ENCODE results near the gene NR6A1. TPM values are rescaled to one million over a fixed set of nuclear protein-coding genes. Genes with fewer than 3 reads are reported as not detected.

Gene NR6A1
- not detected in 2 replicates for total RNA-seq (2014; rRNA removed; shearing (Covaris generic))
- polyA plus RNA-seq (2016; fragmentation: Nextera tagmentation; extraction: Ambion mirVana) = 0.06 and 0.16 TPM in 2 replicates

DNA sequence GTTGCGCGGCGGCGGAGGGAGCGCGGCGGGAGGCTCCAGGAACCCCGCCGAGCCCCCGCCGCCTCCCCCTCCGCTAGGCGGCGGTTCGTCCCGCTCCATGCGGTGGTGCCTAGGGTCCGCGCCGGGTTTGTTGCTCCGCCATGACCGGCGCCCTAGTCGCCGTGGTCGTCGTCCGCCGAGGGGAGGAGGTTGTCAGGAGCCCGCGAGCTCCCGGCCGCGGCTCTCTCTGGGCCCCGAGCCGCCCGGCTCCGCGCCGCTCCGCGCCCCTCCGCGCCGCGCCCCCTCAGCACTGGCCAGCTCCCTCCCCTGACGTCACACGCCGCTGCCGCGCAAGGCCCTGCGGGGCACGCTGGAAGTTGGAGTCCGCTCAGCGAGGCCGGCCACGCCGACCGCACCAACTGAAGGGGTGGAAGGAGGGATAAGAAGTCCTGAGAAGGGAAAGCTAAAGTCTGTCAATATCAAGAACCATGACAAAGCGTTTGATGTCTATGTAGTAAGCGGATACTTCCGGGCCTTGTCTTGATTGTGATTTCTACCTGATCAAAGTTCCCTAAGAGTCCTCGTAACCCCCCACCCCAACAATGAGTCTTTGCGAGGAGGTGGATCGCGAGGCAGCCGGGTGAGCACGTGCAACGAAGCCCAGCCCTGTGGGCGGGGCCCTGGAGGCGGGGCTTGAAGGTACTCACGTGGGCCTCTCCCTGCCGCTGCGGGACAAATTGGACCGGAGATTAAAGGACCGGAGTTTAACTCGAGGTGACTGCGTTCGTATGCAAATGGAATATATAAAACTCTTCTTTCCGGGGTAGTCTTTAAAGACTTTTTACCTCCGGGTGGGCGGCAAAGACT, at the start of gene NR6A1:
Gene NR6A1, minus strand, starts transcription at position 291 of the 846 bp plus-strand sequence.
- no peaks in the 10 kb centered on the region for H3K9me2 ChIP-seq (ENCODE audit: insufficient read depth)
- no peaks in the 10 kb centered on the region for H3K9me3 ChIP-seq (ENCODE audit: low read depth)
- peak within 1 kb of the TSS; percentile 89 for H3K4me2 ChIP-seq (ENCODE audit: unreplicated experiment)
- DNase-seq = peak; percentile 98
- peak within 1 kb of the TSS; percentile 43 for H3K27ac ChIP-seq
- H4K20me1 ChIP-seq (ENCODE audit: insufficient read depth) = no peaks in the 10 kb centered on the region
- WGBS, 2 experiments (ENCODE audit: low coverage in 1 of 2, low lambda C conversion rate in 2 of 2, missing lambda C conversion rate in 2 of 2) = 1 to 2% methylated on average over 51 to 71 of the region's 82 CpGs
- H3K4me1 ChIP-seq (ENCODE audit: insufficient read depth) = no peaks in the 10 kb centered on the region
- H3K4me3 ChIP-seq = peak within 1 kb of the TSS; percentile 79
- no peaks in the 10 kb centered on the region for H3K36me3 ChIP-seq (ENCODE audit: low read depth)
- H3K79me2 ChIP-seq (ENCODE audit: insufficient read depth) = no peaks in the 10 kb centered on the region
- in situ Hi-C loops (cut with MboI) = loop anchor here (5.0 kb wide), 1 partner anchor 81 kb away; the partner anchor contains the start of gene WDR38
- TF ChIP-seq EZH2 (IDR thresholded peaks at IDR 0.05; ENCODE audit: insufficient read depth, poor library complexity, severe bottlenecking) (no peak), EZH2phosphoT487 (IDR thresholded peaks at IDR 0.05; ENCODE audit: insufficient read depth, low read depth) (no peak)
- peaks cover 42% of the 10 kb centered on the region for H3K27me3 ChIP-seq (replicated peaks; ENCODE audit: insufficient read depth)
- H3K9ac ChIP-seq = peak within 1 kb of the TSS; percentile 74
- H2AFZ ChIP-seq = peak within 1 kb of the TSS; percentile 90
- no peaks in the 10 kb centered on the region; the same call in 1 of the 2 replicates for H3F3A ChIP-seq (ENCODE audit: insufficient read depth)

DNA sequence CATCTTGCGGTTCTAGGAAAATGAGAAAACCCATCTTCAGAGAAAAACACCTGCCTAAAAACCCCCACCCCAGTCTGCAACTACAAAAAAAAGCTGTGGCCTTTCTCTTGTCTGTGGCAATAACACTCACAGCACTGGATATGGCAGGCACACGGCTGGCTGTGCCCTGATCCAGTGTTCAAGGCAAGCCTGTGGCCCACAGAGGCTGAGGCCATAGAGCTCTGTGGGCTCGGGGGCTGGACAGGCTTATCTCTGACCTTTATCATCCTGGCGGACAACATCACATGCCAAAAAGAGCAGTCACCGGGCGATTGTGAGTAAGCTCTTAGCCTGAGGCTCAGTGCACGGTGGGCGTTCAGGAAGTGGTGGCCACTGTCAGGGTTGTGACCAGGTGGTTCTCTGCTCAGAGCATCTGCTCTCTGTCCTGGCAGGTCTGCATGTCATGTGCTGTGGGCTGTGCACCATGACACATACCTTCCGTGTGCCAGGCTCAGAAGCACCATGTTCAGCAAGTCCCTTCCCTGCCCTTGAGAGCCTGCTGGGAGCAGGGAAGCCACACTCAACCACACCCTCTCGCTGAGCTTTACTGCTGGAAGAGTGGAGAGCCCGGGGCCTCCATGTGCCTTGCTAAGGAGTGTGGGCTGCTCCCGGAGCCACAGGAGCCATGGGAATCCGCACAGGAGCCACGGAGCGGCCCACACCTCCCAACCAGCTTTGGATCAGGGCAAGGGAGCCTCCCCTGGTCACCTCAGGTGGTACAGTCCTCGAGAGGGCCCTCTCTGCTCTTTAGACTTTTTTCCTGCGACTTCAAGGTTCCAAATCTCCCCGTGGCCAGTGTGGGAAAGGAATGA, 47.5 kb upstream of the NR6A1 start:
- Histone ChIP-seq H3K4me2 (ENCODE audit: unreplicated experiment) (no peak overlapping the region), H2AFZ (no peak overlapping the region), H3K79me2 (ENCODE audit: insufficient read depth) (no peaks in the 10 kb centered on the region), H3K4me1 (ENCODE audit: insufficient read depth) (peaks cover 3% of the 10 kb centered on the region; the same call in 1 of the 2 replicates), H3K27ac (no peak overlapping the region), H3K9me2 (ENCODE audit: insufficient read depth) (no peaks in the 10 kb centered on the region), H3K36me3 (ENCODE audit: low read depth) (no peaks in the 10 kb centered on the region), H3F3A (ENCODE audit: insufficient read depth) (peaks cover 4% of the 10 kb centered on the region), H3K27me3 (replicated peaks; ENCODE audit: insufficient read depth) (no peaks in the 10 kb centered on the region), H3K9me3 (ENCODE audit: low read depth) (no peaks in the 10 kb centered on the region), H4K20me1 (ENCODE audit: insufficient read depth) (no peaks in the 10 kb centered on the region), H3K4me3 (no peak overlapping the region), H3K9ac (no peak overlapping the region)
- DNase-seq = peak; percentile 69
- in situ Hi-C loops (cut with MboI) = no loop called here
- TF ChIP-seq EZH2 (IDR thresholded peaks at IDR 0.05; ENCODE audit: insufficient read depth, poor library complexity, severe bottlenecking) (no peak), EZH2phosphoT487 (IDR thresholded peaks at IDR 0.05; ENCODE audit: insufficient read depth, low read depth) (no peak)
- WGBS, 2 experiments (ENCODE audit: low coverage in 1 of 2, low lambda C conversion rate in 2 of 2, missing lambda C conversion rate in 2 of 2) = 39 to 41% methylated on average over 18 of the region's 18 CpGs

DNA sequence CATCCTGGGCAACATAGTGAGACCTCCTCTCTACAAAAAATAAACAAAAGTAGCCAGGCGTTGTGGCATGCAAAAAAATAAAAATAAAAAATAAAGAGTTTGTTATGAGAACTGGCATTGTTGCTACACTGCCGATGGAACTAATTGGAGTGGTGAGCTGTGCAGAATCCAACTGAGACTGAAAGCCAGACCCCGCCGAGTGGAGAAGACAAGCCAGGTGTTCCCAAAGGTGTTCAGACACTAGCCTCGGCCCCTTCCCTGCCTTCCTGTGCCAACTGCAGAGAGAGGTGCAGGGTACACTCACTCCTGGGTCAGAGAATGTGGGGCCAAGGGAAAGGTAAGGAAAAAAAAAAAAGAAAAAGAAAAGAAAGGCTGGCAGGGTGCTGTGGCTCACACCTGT, 44.5 kb upstream of the NR6A1 start:
- 84 to 93% methylated on average over 5 of the region's 5 CpGs for WGBS, 2 experiments (ENCODE audit: low coverage in 1 of 2, low lambda C conversion rate in 2 of 2, missing lambda C conversion rate in 2 of 2)
- Histone ChIP-seq H3K36me3 (ENCODE audit: low read depth) (no peaks in the 10 kb centered on the region), H3K27ac (no peak overlapping the region), H3K4me3 (no peak overlapping the region), H3K27me3 (replicated peaks; ENCODE audit: insufficient read depth) (no peaks in the 10 kb centered on the region), H3K9ac (no peak overlapping the region), H3K79me2 (ENCODE audit: insufficient read depth) (no peaks in the 10 kb centered on the region), H3K9me3 (ENCODE audit: low read depth) (no peaks in the 10 kb centered on the region), H3K9me2 (ENCODE audit: insufficient read depth) (no peaks in the 10 kb centered on the region), H3K4me1 (ENCODE audit: insufficient read depth) (peaks cover 27% of the 10 kb centered on the region), H3F3A (ENCODE audit: insufficient read depth) (peaks cover 22% of the 10 kb centered on the region), H2AFZ (no peak overlapping the region), H4K20me1 (ENCODE audit: insufficient read depth) (no peaks in the 10 kb centered on the region), H3K4me2 (ENCODE audit: unreplicated experiment) (no peak overlapping the region)
- TF ChIP-seq EZH2phosphoT487 (IDR thresholded peaks at IDR 0.05; ENCODE audit: insufficient read depth, low read depth) (no peak), EZH2 (IDR thresholded peaks at IDR 0.05; ENCODE audit: insufficient read depth, poor library complexity, severe bottlenecking) (no peak)
- in situ Hi-C loops (cut with MboI) = no loop called here
- no peak for DNase-seq

GRCh38 chr9:124814164-124814535, 43.0 kb upstream of the NR6A1 start:
- TF ChIP-seq EZH2 (IDR thresholded peaks at IDR 0.05; ENCODE audit: insufficient read depth, poor library complexity, severe bottlenecking) (no peak), EZH2phosphoT487 (IDR thresholded peaks at IDR 0.05; ENCODE audit: insufficient read depth, low read depth) (no peak)
- DNase-seq = no peak

More at GRCh38 chr9:124814164-124814535, 43.0 kb upstream of the NR6A1 start:
- H3K27ac ChIP-seq = no peak overlapping the region
- in situ Hi-C loops (cut with MboI) = no loop called here
- H3K4me2 ChIP-seq (ENCODE audit: unreplicated experiment) = no peak overlapping the region
- no peaks in the 10 kb centered on the region for H3K9me3 ChIP-seq (ENCODE audit: low read depth)
- no peaks in the 10 kb centered on the region for H3K9me2 ChIP-seq (ENCODE audit: insufficient read depth)
- no peak overlapping the region for H2AFZ ChIP-seq
- H4K20me1 ChIP-seq (ENCODE audit: insufficient read depth) = no peaks in the 10 kb centered on the region
- H3K9ac ChIP-seq = no peak overlapping the region
- peaks cover 22% of the 10 kb centered on the region for H3F3A ChIP-seq (ENCODE audit: insufficient read depth)
- H3K27me3 ChIP-seq (replicated peaks; ENCODE audit: insufficient read depth) = no peaks in the 10 kb centered on the region
- H3K4me1 ChIP-seq (ENCODE audit: insufficient read depth) = peaks cover 30% of the 10 kb centered on the region
- no peaks in the 10 kb centered on the region for H3K36me3 ChIP-seq (ENCODE audit: low read depth)
- H3K4me3 ChIP-seq = no peak overlapping the region
- 81 to 85% methylated on average over 5 of the region's 5 CpGs for WGBS, 2 experiments (ENCODE audit: low coverage in 1 of 2, low lambda C conversion rate in 2 of 2, missing lambda C conversion rate in 2 of 2)
- H3K79me2 ChIP-seq (ENCODE audit: insufficient read depth) = no peaks in the 10 kb centered on the region
